ENCODE results near the gene CTNNBIP1. TPM values are rescaled to one million over a fixed set of nuclear protein-coding genes. Genes with fewer than 3 reads are reported as not detected.
A peak's percentile ranks its signal among the peaks of the same experiment; 100 is the strongest.

CTNNBIP1 gene
- total and polyA plus RNA-seq, 2 of the 8 experiments (the other 6 are each of a cell fraction or from before 2014, with no cell fraction given) = 40.9 to 46.6 TPM

- Histone ChIP-seq H2BK20ac (ENCODE audit: low read length) (no peak overlapping the region), H3K27ac (ENCODE audit: low read depth, low read length) (no peak overlapping the region), H2BK15ac (ENCODE audit: low read length) (0 out of 2 replicates have a peak overlapping the region, but pooled peaks have one; percentile 29), H4K8ac (ENCODE audit: extremely low read depth, insufficient read depth, low read length) (no peak overlapping the region), H2BK12ac (ENCODE audit: low read depth, low read length) (no peak overlapping the region), H3K18ac (ENCODE audit: extremely low read depth, low read length) (no peak overlapping the region), H3K14ac (ENCODE audit: insufficient read length) (no peak overlapping the region), H3K27me3 (replicated peaks in 1 of 4; ENCODE audit: control insufficient read depth in 3 of 4, extremely low read depth in 1 of 4, insufficient read depth in 3 of 4, low read length in 3 of 4) (no peaks in the 10 kb centered on the region), H2AK5ac (ENCODE audit: low read depth, low read length) (no peak overlapping the region; the same call in 1 of the 2 replicates), H3K4me1 (replicated peaks in 1 of 4; ENCODE audit: control insufficient read depth in 3 of 4, insufficient read depth in 4 of 4, low read length in 3 of 4) (peaks cover 0 to 8% (median 6%) of the 10 kb centered on the region in 4 experiments; a peak in 4 of 7 replicates), H3K4me2 (ENCODE audit: insufficient read depth in 1 of 2, low read depth in 2 of 2, low read length in 2 of 2) (no peak overlapping the region), H2BK5ac (ENCODE audit: low read depth, low read length) (peak overlapping the region; percentile 44; the same call in 1 of the 2 replicates), H3K79me2 (ENCODE audit: control insufficient read depth in 1 of 2, insufficient read depth in 2 of 2, low read length in 2 of 2) (no peaks in the 10 kb centered on the region), H4K91ac (replicated peaks; ENCODE audit: insufficient read length, low read length) (no peak overlapping the region), H3K23me2 (ENCODE audit: low read depth, low read length) (no peaks in the 10 kb centered on the region), H3K36me3 (ENCODE audit: control insufficient read depth in 2 of 4, insufficient read depth in 4 of 4, low read length in 3 of 4) (no peaks in the 10 kb centered on the region), H2AFZ (ENCODE audit: low read length) (no peak overlapping the region), H4K5ac (ENCODE audit: insufficient read length, low read depth, low read length) (no peak overlapping the region), H3K79me1 (ENCODE audit: low read depth, low read length) (no peaks in the 10 kb centered on the region), H3K4ac (replicated peaks; ENCODE audit: insufficient read length, low read depth, low read length) (no peak overlapping the region), H3K23ac (ENCODE audit: insufficient read length) (no peak overlapping the region), H4K20me1 (replicated peaks in 1 of 2; ENCODE audit: control insufficient read depth in 1 of 2, insufficient read depth in 2 of 2, low read length in 2 of 2) (no peaks in the 10 kb centered on the region), H3K4me3 (ENCODE audit: extremely low read depth in 1 of 4, insufficient read depth in 2 of 4, low read depth in 3 of 4, low read length in 4 of 4) (no peak overlapping the region), H3K56ac (replicated peaks; ENCODE audit: insufficient read length, low read depth, low read length) (no peak overlapping the region), H2BK120ac (replicated peaks; ENCODE audit: low read depth, low read length) (no peak overlapping the region), H3K9me3 (ENCODE audit: insufficient read depth in 2 of 2, low read depth in 1 of 2, low read length in 1 of 2) (no peaks in the 10 kb centered on the region), H3K9ac (replicated peaks in 1 of 4; ENCODE audit: extremely low read depth in 1 of 4, low read depth in 3 of 4, low read length in 3 of 4) (no peak overlapping the region)
- WGBS, 2 experiments (ENCODE audit: extremely low coverage in 1 of 2, insufficient coverage in 1 of 2, insufficient read length in 1 of 2, insufficient replicate concordance in 2 of 2, low coverage in 1 of 2, low lambda C conversion rate in 2 of 2, missing lambda C conversion rate in 1 of 2) = 95% methylated on average over 5 of the region's 5 CpGs; no CpG with 5 or more reads in 1 of the 2 experiments
- ChIA-PET POLR2A (ENCODE audit: partially characterized antibody) (no interaction called here), CTCF (ENCODE audit: partially characterized antibody) (interaction anchor here (1.3 to 1.7 kb wide), 4 partner anchors 9 to 135 kb away, joined by 3 to 6 read pairs (median 5); no protein-coding TSS in a partner anchor)
- DNase-seq (ENCODE audit: low read depth in 1 of 2, low spot score in 2 of 2) (no peak), FAIRE-seq (no peak)
- no peak for TF ChIP-seq ASH2L (IDR thresholded peaks at IDR 0.05; ENCODE audit: low read length)
- no peak for TF ChIP-seq EGR1 (IDR thresholded peaks at IDR 0.05; ENCODE audit: borderline replicate concordance, low read depth, low read length)
- TF ChIP-seq CHD1 (IDR thresholded peaks at IDR 0.05; ENCODE audit: low read depth, low read length) = no peak
- no peak for TF ChIP-seq EP300 (IDR thresholded peaks at IDR 0.05; ENCODE audit: borderline replicate concordance in 1 of 2, low read depth in 2 of 2, low read length in 2 of 2)
- TF ChIP-seq RNF2 (IDR thresholded peaks at IDR 0.05; ENCODE audit: borderline replicate concordance, low read depth, low read length, missing control alignments, poor library complexity, severe bottlenecking) = no peak
- no peak for TF ChIP-seq SIRT6 (IDR thresholded peaks at IDR 0.05; ENCODE audit: low read length)
- TF ChIP-seq RBBP5 (IDR thresholded peaks at IDR 0.05; ENCODE audit: borderline replicate concordance, low read depth, low read length) = no peak
- TF ChIP-seq SAP30 (IDR thresholded peaks at IDR 0.05; ENCODE audit: insufficient read depth, insufficient replicate concordance, low read length) = no peak
- no peak for TF ChIP-seq NANOG (IDR thresholded peaks at IDR 0.05; ENCODE audit: insufficient read depth, low read depth, low read length, poor library complexity, severe bottlenecking)
- TF ChIP-seq CREB1 (IDR thresholded peaks at IDR 0.05) = no peak
- no peak for TF ChIP-seq SRF (IDR thresholded peaks at IDR 0.05; ENCODE audit: low read depth, low read length)
- no peak for TF ChIP-seq RXRA (IDR thresholded peaks at IDR 0.05; ENCODE audit: insufficient read depth, low read depth, low read length)
- TF ChIP-seq CBX8 (IDR thresholded peaks at IDR 0.05; ENCODE audit: borderline replicate concordance, low read depth, low read length) = no peak
- no peak for TF ChIP-seq JUN (IDR thresholded peaks at IDR 0.05; ENCODE audit: low read depth, low read length)
Observed at GRCh38 chr1:9920606-9921005, 10.5 kb upstream of the CTNNBIP1 start.
